ENCODE data around the gene FBXO15. TPM values are rescaled to one million over a fixed set of nuclear protein-coding genes. Genes with fewer than 3 reads are reported as not detected.
A peak's percentile ranks its signal among the peaks of the same experiment; 100 is the strongest.

The FBXO15 gene
- total RNA-seq, 1 donor from 2014 or later = 4.2 TPM

- peak; percentile 84 to 91 for ATAC-seq
- intact Hi-C loops (cut with DNase I) = no loop called here
Measured at GRCh38 chr18:74040459-74041332, 106.9 kb downstream of the FBXO15 start.

GRCh38 chr18:74040008-74040407 is 107.6 kb downstream of the FBXO15 start:
- intact Hi-C loops (cut with DNase I) = no loop called here
- ATAC-seq = no peak

More at GRCh38 chr18:74040459-74041332, 106.9 kb downstream of the FBXO15 start:
- Histone ChIP-seq H3K4me3 (no peak overlapping the region), H3K27ac (no peak overlapping the region), H3K27me3 (ENCODE audit: low read depth) (no peaks in the 10 kb centered on the region), H3K36me3 (no peaks in the 10 kb centered on the region), H3K4me1 (no peaks in the 10 kb centered on the region), H3K9me3 (no peaks in the 10 kb centered on the region)
- TF ChIP-seq CTCF (IDR thresholded peaks at IDR 0.05) = peak; percentile 53
- DNase-seq = peak; percentile 60

GRCh38 chr18:74029161-74029560 is 118.5 kb downstream of the FBXO15 start:
- Histone ChIP-seq H3K36me3 (no peaks in the 10 kb centered on the region), H3K4me1 (no peaks in the 10 kb centered on the region), H3K9me3 (no peaks in the 10 kb centered on the region), H3K27ac (no peak overlapping the region), H3K4me3 (no peak overlapping the region), H3K27me3 (ENCODE audit: low read depth) (no peaks in the 10 kb centered on the region)
- no peak for ATAC-seq
- TF ChIP-seq CTCF (IDR thresholded peaks at IDR 0.05) = no peak
- DNase-seq = no peak
- intact Hi-C loops (cut with DNase I) = no loop called here

More at GRCh38 chr18:74040008-74040407, 107.6 kb downstream of the FBXO15 start:
- no peak overlapping the region for H3K4me3 ChIP-seq
- no peak overlapping the region for H3K27ac ChIP-seq
- H3K4me1 ChIP-seq = no peaks in the 10 kb centered on the region
- no peaks in the 10 kb centered on the region for H3K27me3 ChIP-seq (ENCODE audit: low read depth)
- DNase-seq = no peak
- H3K36me3 ChIP-seq = no peaks in the 10 kb centered on the region
- H3K9me3 ChIP-seq = no peaks in the 10 kb centered on the region
- TF ChIP-seq CTCF (IDR thresholded peaks at IDR 0.05) = no peak

Other genes with a start within 250 kb of the FBXO15 start
- gene TIMM21, start 689 bp upstream of the FBXO15 start, total RNA-seq = 21.6 TPM
- 458 TPM for gene CYB5A, start 144.1 kb upstream of the FBXO15 start, total RNA-seq
- gene C18orf63, start 168.0 kb upstream of the FBXO15 start, total RNA-seq = 0.65 TPM

All from lower lobe of right lung (tissue), 2 donors.